WTC11 (cell line): ENCODE data around the gene YIPF6. TPM values are rescaled to one million over a fixed set of nuclear protein-coding genes. Genes with fewer than 3 reads are reported as not detected.

Experiments used
- ATF6 ChIP-seq: sonication (generic); formaldehyde crosslinking; IDR thresholded peaks from 2 replicates; pipeline ENCODE4 v1.8.1; 2023; ENCODE audit warnings: mild to moderate bottlenecking, missing genetic modification reagents
- CREM ChIP-seq: sonication (generic); formaldehyde crosslinking; IDR thresholded peaks from 2 replicates; pipeline ENCODE4 v1.8.1; 2022; ENCODE audit warnings: mild to moderate bottlenecking, missing genetic modification reagents, moderate library complexity
- E2F5 ChIP-seq: sonication (generic); formaldehyde crosslinking; IDR thresholded peaks from 2 replicates; pipeline ENCODE4 v1.8.1; 2022; ENCODE audit warnings: mild to moderate bottlenecking, moderate library complexity, missing genetic modification reagents
- ELF4 ChIP-seq: sonication (generic); formaldehyde crosslinking; IDR thresholded peaks from 2 replicates; pipeline ENCODE4 v1.8.1; 2022; ENCODE audit warnings: low read depth, mild to moderate bottlenecking, moderate library complexity, missing genetic modification reagents
- ERG ChIP-seq: fragments of 250-450 bp; sonication (Bioruptor Pico); IDR thresholded peaks from 2 replicates; pipeline ENCODE4 v1.8.0; 2021; ENCODE audit warnings: mild to moderate bottlenecking
- FOXK1 ChIP-seq: sonication (generic); formaldehyde crosslinking; IDR thresholded peaks from 2 replicates; pipeline ENCODE4 v1.8.0; 2022; ENCODE audit warnings: mild to moderate bottlenecking, moderate library complexity, missing genetic modification reagents
- FOXP1 ChIP-seq: sonication (generic); formaldehyde crosslinking; IDR thresholded peaks from 2 replicates; pipeline ENCODE4 v1.8.0; 2022; ENCODE audit warnings: missing genetic modification reagents, mild to moderate bottlenecking, moderate library complexity, borderline replicate concordance
- FOXP4 ChIP-seq: sonication (generic); formaldehyde crosslinking; IDR thresholded peaks from 2 replicates; pipeline ENCODE4 v1.8.0; 2022; ENCODE audit warnings: mild to moderate bottlenecking, missing genetic modification reagents
- GABPB1 ChIP-seq: sonication (generic); formaldehyde crosslinking; IDR thresholded peaks from 2 replicates; pipeline ENCODE4 v1.8.1; 2023; ENCODE audit warnings: mild to moderate bottlenecking, missing genetic modification reagents
- HMGA2 ChIP-seq: fragments of 250-450 bp; sonication (Bioruptor Pico); IDR thresholded peaks from 2 replicates; pipeline ENCODE4 v1.4.0; 2021; ENCODE audit warnings: mild to moderate bottlenecking, moderate library complexity
- JUN ChIP-seq: sonication (generic); formaldehyde crosslinking; IDR thresholded peaks from 2 replicates; pipeline ENCODE4 v1.8.0; 2023; ENCODE audit warnings: mild to moderate bottlenecking, missing genetic modification reagents
- MAX ChIP-seq: sonication (generic); formaldehyde crosslinking; IDR thresholded peaks from 2 replicates; pipeline ENCODE4 v1.8.0; 2022; ENCODE audit warnings: mild to moderate bottlenecking, missing genetic modification reagents
- MLX ChIP-seq: sonication (generic); formaldehyde crosslinking; IDR thresholded peaks from 2 replicates; pipeline ENCODE4 v1.8.1; 2023; ENCODE audit warnings: mild to moderate bottlenecking, missing genetic modification reagents, moderate library complexity
- NFYB ChIP-seq: sonication (generic); formaldehyde crosslinking; conservative IDR thresholded peaks from 2 replicates; pipeline ENCODE4 v1.8.0; 2022; ENCODE audit warnings: low read depth, missing genetic modification reagents
- RELA ChIP-seq: sonication (generic); formaldehyde crosslinking; IDR thresholded peaks from 2 replicates; pipeline ENCODE4 v1.8.1; 2022; ENCODE audit warnings: missing genetic modification reagents, mild to moderate bottlenecking, borderline replicate concordance
- ZNF416 ChIP-seq: fragments of 250-450 bp; sonication (Bioruptor Pico); IDR thresholded peaks from 2 replicates; pipeline ENCODE4 v1.9.0; 2021; ENCODE audit warnings: mild to moderate bottlenecking, inconsistent platforms
- ZNF671 ChIP-seq: fragments of 250-450 bp; sonication (Bioruptor Pico); IDR thresholded peaks from 2 replicates; pipeline ENCODE4 v1.8.0; 2021; ENCODE audit warnings: mild to moderate bottlenecking
- ZSCAN18 ChIP-seq: fragments of 250-450 bp; sonication (Bioruptor Pico); IDR thresholded peaks from 2 replicates; pipeline ENCODE4 v2.1.2; 2022; ENCODE audit warnings: mild to moderate bottlenecking, moderate library complexity
- total RNA-seq: library from RNA; stranded (reverse); gene quantifications from 3 replicates; pipeline ENCODE4 v1.2.3, GENCODE V29; 2021
- TF ChIP-seq, protein P1 (sequence below): fragments of 250-450 bp; sonication (Bioruptor Pico); IDR thresholded peaks from 2 replicates; pipeline ENCODE4 v1.9.0; 2021; ENCODE audit warnings: mild to moderate bottlenecking
- TF ChIP-seq, protein P2 (sequence below): sonication (generic); formaldehyde crosslinking; IDR thresholded peaks from 2 replicates; pipeline ENCODE4 v1.8.0; 2023; ENCODE audit warnings: mild to moderate bottlenecking, missing genetic modification reagents
- TF ChIP-seq, protein P3 (sequence below): sonication (generic); formaldehyde crosslinking; IDR thresholded peaks from 2 replicates; pipeline ENCODE4 v1.8.0; 2022; ENCODE audit warnings: mild to moderate bottlenecking, missing genetic modification reagents
- TF ChIP-seq, protein P4 (sequence below): sonication (generic); formaldehyde crosslinking; IDR thresholded peaks from 2 replicates; pipeline ENCODE4 v1.8.0; 2022; ENCODE audit warnings: mild to moderate bottlenecking, missing genetic modification reagents

YIPF6 gene
- total RNA-seq, 1 experiment from 2014 or later = 34.2 TPM

- 0 out of 2 replicates have a peak, but pooled peaks have one; percentile 29 for TF ChIP-seq MAX (CRISPR knock-in tag)
- TF ChIP-seq FOXK1 (CRISPR knock-in tag) = peak; percentile 73; the same call in 1 of the 2 replicates
- TF ChIP-seq, protein P1, sequence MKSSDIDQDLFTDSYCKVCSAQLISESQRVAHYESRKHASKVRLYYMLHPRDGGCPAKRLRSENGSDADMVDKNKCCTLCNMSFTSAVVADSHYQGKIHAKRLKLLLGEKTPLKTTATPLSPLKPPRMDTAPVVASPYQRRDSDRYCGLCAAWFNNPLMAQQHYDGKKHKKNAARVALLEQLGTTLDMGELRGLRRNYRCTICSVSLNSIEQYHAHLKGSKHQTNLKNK (CRISPR knock-in tag) = no peak
- TF ChIP-seq, protein P2, sequence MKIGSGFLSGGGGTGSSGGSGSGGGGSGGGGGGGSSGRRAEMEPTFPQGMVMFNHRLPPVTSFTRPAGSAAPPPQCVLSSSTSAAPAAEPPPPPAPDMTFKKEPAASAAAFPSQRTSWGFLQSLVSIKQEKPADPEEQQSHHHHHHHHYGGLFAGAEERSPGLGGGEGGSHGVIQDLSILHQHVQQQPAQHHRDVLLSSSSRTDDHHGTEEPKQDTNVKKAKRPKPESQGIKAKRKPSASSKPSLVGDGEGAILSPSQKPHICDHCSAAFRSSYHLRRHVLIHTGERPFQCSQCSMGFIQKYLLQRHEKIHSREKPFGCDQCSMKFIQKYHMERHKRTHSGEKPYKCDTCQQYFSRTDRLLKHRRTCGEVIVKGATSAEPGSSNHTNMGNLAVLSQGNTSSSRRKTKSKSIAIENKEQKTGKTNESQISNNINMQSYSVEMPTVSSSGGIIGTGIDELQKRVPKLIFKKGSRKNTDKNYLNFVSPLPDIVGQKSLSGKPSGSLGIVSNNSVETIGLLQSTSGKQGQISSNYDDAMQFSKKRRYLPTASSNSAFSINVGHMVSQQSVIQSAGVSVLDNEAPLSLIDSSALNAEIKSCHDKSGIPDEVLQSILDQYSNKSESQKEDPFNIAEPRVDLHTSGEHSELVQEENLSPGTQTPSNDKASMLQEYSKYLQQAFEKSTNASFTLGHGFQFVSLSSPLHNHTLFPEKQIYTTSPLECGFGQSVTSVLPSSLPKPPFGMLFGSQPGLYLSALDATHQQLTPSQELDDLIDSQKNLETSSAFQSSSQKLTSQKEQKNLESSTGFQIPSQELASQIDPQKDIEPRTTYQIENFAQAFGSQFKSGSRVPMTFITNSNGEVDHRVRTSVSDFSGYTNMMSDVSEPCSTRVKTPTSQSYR (CRISPR knock-in tag) = no peak
- TF ChIP-seq ERG (CRISPR knock-in tag) = no peak
- no peak for TF ChIP-seq FOXP1 (CRISPR knock-in tag)
- TF ChIP-seq RELA (CRISPR knock-in tag) = no peak
- TF ChIP-seq E2F5 (CRISPR knock-in tag) = no peak
- no peak for TF ChIP-seq NFYB (CRISPR knock-in tag)
- no peak for TF ChIP-seq MLX
- TF ChIP-seq, protein P3, sequence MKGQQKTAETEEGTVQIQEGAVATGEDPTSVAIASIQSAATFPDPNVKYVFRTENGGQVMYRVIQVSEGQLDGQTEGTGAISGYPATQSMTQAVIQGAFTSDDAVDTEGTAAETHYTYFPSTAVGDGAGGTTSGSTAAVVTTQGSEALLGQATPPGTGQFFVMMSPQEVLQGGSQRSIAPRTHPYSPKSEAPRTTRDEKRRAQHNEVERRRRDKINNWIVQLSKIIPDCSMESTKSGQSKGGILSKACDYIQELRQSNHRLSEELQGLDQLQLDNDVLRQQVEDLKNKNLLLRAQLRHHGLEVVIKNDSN (CRISPR knock-in tag) = 0 out of 2 replicates have a peak, but pooled peaks have one; percentile 18
- no peak for TF ChIP-seq ELF4 (CRISPR knock-in tag)
- TF ChIP-seq ATF6 (CRISPR knock-in tag) = no peak
- TF ChIP-seq FOXP4 (CRISPR knock-in tag) = no peak
- no peak for TF ChIP-seq JUN (CRISPR knock-in tag)
- TF ChIP-seq, protein P4, sequence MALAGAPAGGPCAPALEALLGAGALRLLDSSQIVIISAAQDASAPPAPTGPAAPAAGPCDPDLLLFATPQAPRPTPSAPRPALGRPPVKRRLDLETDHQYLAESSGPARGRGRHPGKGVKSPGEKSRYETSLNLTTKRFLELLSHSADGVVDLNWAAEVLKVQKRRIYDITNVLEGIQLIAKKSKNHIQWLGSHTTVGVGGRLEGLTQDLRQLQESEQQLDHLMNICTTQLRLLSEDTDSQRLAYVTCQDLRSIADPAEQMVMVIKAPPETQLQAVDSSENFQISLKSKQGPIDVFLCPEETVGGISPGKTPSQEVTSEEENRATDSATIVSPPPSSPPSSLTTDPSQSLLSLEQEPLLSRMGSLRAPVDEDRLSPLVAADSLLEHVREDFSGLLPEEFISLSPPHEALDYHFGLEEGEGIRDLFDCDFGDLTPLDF = no peak
- no peak for TF ChIP-seq ZNF671
- TF ChIP-seq ZSCAN18 = no peak
- TF ChIP-seq HMGA2 (CRISPR knock-in tag) = no peak
- peak; percentile 93 for TF ChIP-seq CREM
- TF ChIP-seq ZNF416 (CRISPR knock-in tag) = no peak
- no peak for TF ChIP-seq GABPB1 (CRISPR knock-in tag)
Observed at GRCh38 chrX:68498508-68499379, at the start of gene YIPF6 (continued).
